Measurements from ENCODE around the gene C3orf80.

DNA sequence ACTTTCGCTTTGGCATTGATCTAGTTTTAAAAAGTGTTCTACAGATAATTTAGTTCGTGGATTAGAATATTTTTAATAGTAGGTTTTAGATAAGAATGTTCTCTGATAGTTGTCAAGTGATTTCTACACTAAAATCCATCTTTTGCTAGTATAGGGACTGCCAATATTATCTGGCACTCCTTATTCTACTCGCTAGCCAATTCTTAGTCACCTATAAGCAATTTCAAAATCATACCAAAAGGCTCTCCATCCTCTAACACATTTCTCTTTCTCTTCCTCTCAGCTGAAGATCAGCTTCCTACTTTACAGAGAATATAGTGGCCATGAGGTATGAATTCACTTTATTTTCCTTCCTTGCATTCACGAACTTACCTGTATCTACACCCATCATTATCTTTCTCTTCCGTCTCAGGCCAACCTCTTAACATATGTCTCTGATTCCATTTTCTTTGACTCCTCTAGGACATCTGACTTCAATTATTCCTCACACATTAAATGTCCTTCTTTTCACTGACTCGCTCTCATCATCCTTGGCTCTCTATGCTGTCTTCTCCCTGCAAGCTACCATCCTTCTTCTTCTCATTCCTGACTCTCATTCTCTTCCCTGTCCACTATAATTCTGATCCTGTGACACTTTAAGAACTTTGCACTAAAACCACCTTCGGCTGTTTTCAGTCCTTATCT, 35.5 kb downstream of the C3orf80 start:
- TF ChIP-seq CTCF (IDR thresholded peaks at IDR 0.05) (no peak), POLR2A (IDR thresholded peaks at IDR 0.05) (no peak)
